PFSK-1 (cell line): Measurements from ENCODE around the gene FBXO31.

Source experiments
- FOXP2 ChIP-seq: optimal IDR thresholded peaks from 2 replicates; pipeline ENCODE3; 2011; ENCODE audit warnings: borderline replicate concordance, control low read depth, inconsistent platforms; ENCODE audit not compliant: insufficient read depth; ENCODE audit errors: extremely low read length, extremely low read depth
- POLR2AphosphoS5 ChIP-seq: IDR thresholded peaks from 2 replicates; pipeline ENCODE4 v1.6.1; 2012; ENCODE audit warnings: low read depth, mild to moderate bottlenecking, control low read depth, low read length, moderate library complexity
- SIN3A ChIP-seq: IDR thresholded peaks from 2 replicates; pipeline ENCODE4 v1.6.1; 2012; ENCODE audit warnings: mild to moderate bottlenecking, low read length, moderate library complexity, borderline replicate concordance; ENCODE audit not compliant: insufficient read depth
- TAF1 ChIP-seq: IDR thresholded peaks from 2 replicates; pipeline ENCODE4 v1.6.1; 2012; ENCODE audit warnings: low read length, control low read depth, borderline replicate concordance; ENCODE audit not compliant: insufficient read depth
- TF ChIP-seq, protein P1 (sequence below), 2 experiments: IDR thresholded peaks; 2 replicates each; pipeline versions ENCODE4 v1.6.1 to v1.8.0; 2011 to 2012; ENCODE audit warnings: low read depth in 2 of 2, low read length in 2 of 2, control low read depth in 1 of 2, inconsistent platforms in 1 of 2, mild to moderate bottlenecking in 1 of 2, moderate library complexity in 1 of 2; ENCODE audit not compliant: insufficient read depth in 1 of 2

DNA sequence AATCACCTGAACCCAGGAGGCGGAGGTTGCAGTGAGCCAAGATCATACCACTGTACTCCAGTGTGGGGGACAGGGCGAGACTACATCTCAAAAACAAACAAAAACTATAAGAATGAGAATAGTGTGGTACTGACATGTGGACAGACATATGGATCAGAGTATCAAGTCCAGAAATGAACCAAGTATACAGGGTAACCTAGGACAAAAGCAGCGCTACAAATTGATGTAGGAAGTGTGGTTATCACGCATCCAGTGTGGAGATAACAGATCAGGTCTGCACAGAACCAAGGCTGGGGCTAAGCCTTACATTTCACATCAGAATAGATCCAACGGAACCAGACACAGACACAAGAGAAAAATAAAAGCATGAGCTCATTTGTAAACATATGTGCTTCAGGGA is 43.4 kb downstream of the FBXO31 start:
- no peak for TF ChIP-seq TAF1
- TF ChIP-seq, protein P1, sequence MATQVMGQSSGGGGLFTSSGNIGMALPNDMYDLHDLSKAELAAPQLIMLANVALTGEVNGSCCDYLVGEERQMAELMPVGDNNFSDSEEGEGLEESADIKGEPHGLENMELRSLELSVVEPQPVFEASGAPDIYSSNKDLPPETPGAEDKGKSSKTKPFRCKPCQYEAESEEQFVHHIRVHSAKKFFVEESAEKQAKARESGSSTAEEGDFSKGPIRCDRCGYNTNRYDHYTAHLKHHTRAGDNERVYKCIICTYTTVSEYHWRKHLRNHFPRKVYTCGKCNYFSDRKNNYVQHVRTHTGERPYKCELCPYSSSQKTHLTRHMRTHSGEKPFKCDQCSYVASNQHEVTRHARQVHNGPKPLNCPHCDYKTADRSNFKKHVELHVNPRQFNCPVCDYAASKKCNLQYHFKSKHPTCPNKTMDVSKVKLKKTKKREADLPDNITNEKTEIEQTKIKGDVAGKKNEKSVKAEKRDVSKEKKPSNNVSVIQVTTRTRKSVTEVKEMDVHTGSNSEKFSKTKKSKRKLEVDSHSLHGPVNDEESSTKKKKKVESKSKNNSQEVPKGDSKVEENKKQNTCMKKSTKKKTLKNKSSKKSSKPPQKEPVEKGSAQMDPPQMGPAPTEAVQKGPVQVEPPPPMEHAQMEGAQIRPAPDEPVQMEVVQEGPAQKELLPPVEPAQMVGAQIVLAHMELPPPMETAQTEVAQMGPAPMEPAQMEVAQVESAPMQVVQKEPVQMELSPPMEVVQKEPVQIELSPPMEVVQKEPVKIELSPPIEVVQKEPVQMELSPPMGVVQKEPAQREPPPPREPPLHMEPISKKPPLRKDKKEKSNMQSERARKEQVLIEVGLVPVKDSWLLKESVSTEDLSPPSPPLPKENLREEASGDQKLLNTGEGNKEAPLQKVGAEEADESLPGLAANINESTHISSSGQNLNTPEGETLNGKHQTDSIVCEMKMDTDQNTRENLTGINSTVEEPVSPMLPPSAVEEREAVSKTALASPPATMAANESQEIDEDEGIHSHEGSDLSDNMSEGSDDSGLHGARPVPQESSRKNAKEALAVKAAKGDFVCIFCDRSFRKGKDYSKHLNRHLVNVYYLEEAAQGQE (IDR thresholded peaks at IDR 0.05; ENCODE audit: insufficient read depth in 1 of 2, low read depth in 2 of 2, low read length in 2 of 2): no peak
- TF ChIP-seq SIN3A: no peak
- no peak for TF ChIP-seq FOXP2
- no peak for TF ChIP-seq POLR2AphosphoS5
